ENCODE data around the gene DIP2C. TPM values are rescaled to one million over a fixed set of nuclear protein-coding genes. Genes with fewer than 3 reads are reported as not detected.

The DIP2C gene
- polyA plus RNA-seq, 3 donors: 0.11 TPM; not detected in 2

DNA sequence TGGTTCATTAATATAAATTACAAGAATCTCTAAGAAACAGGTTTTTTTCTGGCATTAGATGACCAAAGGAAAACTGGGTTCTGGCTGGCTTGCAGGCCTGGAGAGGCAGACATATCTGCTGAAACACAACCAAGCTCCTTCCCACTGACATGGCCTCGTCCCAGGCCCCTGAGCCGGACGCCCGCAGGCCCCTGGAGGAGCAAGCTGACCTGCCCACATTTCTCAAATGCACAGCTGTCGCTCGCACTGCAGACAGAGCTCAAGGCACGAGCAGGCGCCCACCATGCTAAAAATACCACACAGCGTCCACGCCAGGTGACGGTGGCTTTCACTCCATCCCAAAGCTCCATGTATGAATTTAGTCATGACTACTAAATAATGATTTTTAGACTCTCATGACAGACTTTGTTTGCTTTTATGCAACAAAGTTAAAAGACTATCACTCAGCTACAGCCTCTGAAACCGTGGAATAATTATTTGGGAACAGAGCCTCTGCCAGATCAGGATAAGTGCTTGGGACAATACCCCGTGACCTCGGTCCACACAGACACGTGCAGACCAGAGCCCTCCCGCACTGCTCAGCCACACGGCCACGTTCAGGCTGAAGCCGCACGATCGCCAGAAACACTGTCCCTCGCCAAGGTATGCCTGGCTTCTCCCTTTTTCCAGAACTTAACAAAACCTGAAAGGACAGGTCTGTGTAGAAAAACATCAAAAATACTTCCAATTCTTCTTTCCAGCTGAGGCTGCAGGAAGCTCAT, 71.1 kb downstream of the DIP2C start:
- no peak overlapping the region for H3K4me3 ChIP-seq (replicated peaks in 1 of 3; ENCODE audit: low read depth in 2 of 3, low read length in 3 of 3)
- Mint-ChIP-seq H3K4me1 (peaks cover 17% of the 10 kb centered on the region), H3K4me3 (peak overlapping the region in 1 of 2 donors; percentile 71), H3K36me3 (no peaks in the 10 kb centered on the region), H3K27ac (no peak overlapping the region), H3K27me3 (ENCODE audit: low read depth in 3 of 3) (peaks cover 57 to 92% (median 61%) of the 10 kb centered on the region in 3 donors), H3K9me3 (peaks cover 0 to 2% (median 0%) of the 10 kb centered on the region in 7 donors)
- H3K27ac ChIP-seq (ENCODE audit: low read depth in 1 of 2, low read length in 2 of 2): no peak overlapping the region
- whole genome bisulfite sequencing (ENCODE audit: insufficient coverage): 89% methylated on average over 17 of the region's 22 CpGs
- no peaks in the 10 kb centered on the region for H3K9me3 ChIP-seq (replicated peaks in 1 of 2; ENCODE audit: control insufficient read depth in 1 of 2, insufficient read depth in 1 of 2, low read length in 2 of 2)
- H4K20me1 ChIP-seq (ENCODE audit: insufficient read depth, low read length): no peaks in the 10 kb centered on the region
- no peak for DNase-seq
- H3K36me3 ChIP-seq (replicated peaks in 1 of 2; ENCODE audit: control insufficient read depth in 1 of 2, insufficient read depth in 2 of 2, low read length in 2 of 2): no peaks in the 10 kb centered on the region
- H3K79me2 ChIP-seq (ENCODE audit: insufficient read depth, low read length): no peaks in the 10 kb centered on the region
- H3K27me3 ChIP-seq (ENCODE audit: control insufficient read depth in 2 of 2, insufficient read depth in 2 of 2, low read length in 2 of 2): peaks cover 0 to 64% of the 10 kb centered on the region in 2 donors
- H2AFZ ChIP-seq (ENCODE audit: insufficient read depth, low read depth, low read length, poor library complexity, severe bottlenecking): no peak overlapping the region
- no peak overlapping the region for H3K4me2 ChIP-seq (replicated peaks; ENCODE audit: extremely low read depth, low read length, poor library complexity, severe bottlenecking)
- intact Hi-C loops (cut with micrococcal nuclease): no loop called here
- H3K9ac ChIP-seq (ENCODE audit: insufficient read depth, low read length, poor library complexity, severe bottlenecking): no peak overlapping the region
- peaks cover 13 to 15% of the 10 kb centered on the region in 2 donors for H3K4me1 ChIP-seq (ENCODE audit: control insufficient read depth in 1 of 2, insufficient read depth in 2 of 2, low read length in 2 of 2)
- no peak for TF ChIP-seq CTCF (IDR thresholded peaks at IDR 0.05)

DNA sequence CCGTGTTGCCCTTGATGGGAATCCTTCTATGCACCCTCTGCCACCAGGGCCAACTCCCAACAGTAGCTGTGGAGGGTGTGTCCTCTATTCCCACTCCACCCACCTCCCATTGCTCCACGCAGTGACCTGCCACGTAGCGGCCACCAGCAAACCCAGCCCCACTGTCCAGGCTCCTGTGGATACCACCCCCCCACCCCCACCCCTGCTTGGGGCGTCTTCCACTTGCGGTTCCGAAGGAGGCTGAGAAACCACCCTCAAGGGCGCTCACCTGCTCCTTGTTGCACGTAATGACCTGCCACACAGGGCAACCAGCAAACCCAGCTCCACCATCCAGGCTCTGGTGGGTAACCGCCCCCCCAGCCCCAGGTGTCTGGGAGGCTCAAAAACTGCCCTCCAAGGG, 72.0 kb downstream of the DIP2C start:
- H3K27me3 ChIP-seq (ENCODE audit: control insufficient read depth in 2 of 2, insufficient read depth in 2 of 2, low read length in 2 of 2): peaks cover 0 to 59% of the 10 kb centered on the region in 2 donors
- H3K79me2 ChIP-seq (ENCODE audit: insufficient read depth, low read length): no peaks in the 10 kb centered on the region
- no peak overlapping the region for H2AFZ ChIP-seq (ENCODE audit: insufficient read depth, low read depth, low read length, poor library complexity, severe bottlenecking)
- intact Hi-C loops (cut with micrococcal nuclease): no loop called here
- no peak for DNase-seq
- H3K4me3 Mint-ChIP-seq: peak overlapping the region in 1 of 2 donors; percentile 67
- H3K4me2 ChIP-seq (replicated peaks; ENCODE audit: extremely low read depth, low read length, poor library complexity, severe bottlenecking): no peak overlapping the region
- TF ChIP-seq CTCF (IDR thresholded peaks at IDR 0.05): no peak
- H3K27me3 Mint-ChIP-seq (ENCODE audit: low read depth in 3 of 3): peaks cover 52 to 89% (median 61%) of the 10 kb centered on the region in 3 donors
- no peaks in the 10 kb centered on the region for H3K36me3 Mint-ChIP-seq
- H3K4me1 ChIP-seq (ENCODE audit: control insufficient read depth in 1 of 2, insufficient read depth in 2 of 2, low read length in 2 of 2): peaks cover 13 to 15% of the 10 kb centered on the region in 2 donors
- H3K9ac ChIP-seq (ENCODE audit: insufficient read depth, low read length, poor library complexity, severe bottlenecking): no peak overlapping the region
- no peaks in the 10 kb centered on the region for H3K9me3 ChIP-seq (replicated peaks in 1 of 2; ENCODE audit: control insufficient read depth in 1 of 2, insufficient read depth in 1 of 2, low read length in 2 of 2)
- H3K9me3 Mint-ChIP-seq: peaks cover 0 to 2% (median 0%) of the 10 kb centered on the region in 7 donors
- no peak overlapping the region for H3K4me3 ChIP-seq (replicated peaks in 1 of 3; ENCODE audit: low read depth in 2 of 3, low read length in 3 of 3)
- H3K36me3 ChIP-seq (replicated peaks in 1 of 2; ENCODE audit: control insufficient read depth in 1 of 2, insufficient read depth in 2 of 2, low read length in 2 of 2): no peaks in the 10 kb centered on the region
- H3K4me1 Mint-ChIP-seq: peaks cover 17% of the 10 kb centered on the region
- WGBS (ENCODE audit: insufficient coverage): 91% methylated on average over 8 of the region's 10 CpGs
- H3K27ac Mint-ChIP-seq: no peak overlapping the region
- no peaks in the 10 kb centered on the region for H4K20me1 ChIP-seq (ENCODE audit: insufficient read depth, low read length)
- no peak overlapping the region for H3K27ac ChIP-seq (ENCODE audit: low read depth in 1 of 2, low read length in 2 of 2)

Data from CD14-positive monocyte (primary cell).